ENCODE data around the gene CPNE7.

CPNE7 gene

GRCh38 chr16:89549007-89549700, 26.4 kb upstream of the CPNE7 start:
- no peak overlapping the region for H3K4me3 ChIP-seq (ENCODE audit: low read depth in 1 of 5, low read length in 5 of 5)
- H3K4me1 ChIP-seq (ENCODE audit: control insufficient read depth in 5 of 5, insufficient read depth in 5 of 5, low read length in 5 of 5) = no peaks in the 10 kb centered on the region
- H3K27ac ChIP-seq (ENCODE audit: low read depth, low read length) = no peak overlapping the region
- no peaks in the 10 kb centered on the region for H3K27me3 ChIP-seq (ENCODE audit: control insufficient read depth in 5 of 5, insufficient read depth in 4 of 5, low read length in 5 of 5)
- H3K9me3 ChIP-seq (ENCODE audit: control insufficient read depth in 5 of 5, low read length in 5 of 5) = no peaks in the 10 kb centered on the region
- peaks cover 2 to 100% (median 90%) of the 10 kb centered on the region in 5 donors for H3K36me3 ChIP-seq (ENCODE audit: control insufficient read depth in 5 of 5, insufficient read depth in 5 of 5, low read length in 5 of 5)
- H3K9ac ChIP-seq (ENCODE audit: low read length in 5 of 5) = no peak overlapping the region

DNA sequence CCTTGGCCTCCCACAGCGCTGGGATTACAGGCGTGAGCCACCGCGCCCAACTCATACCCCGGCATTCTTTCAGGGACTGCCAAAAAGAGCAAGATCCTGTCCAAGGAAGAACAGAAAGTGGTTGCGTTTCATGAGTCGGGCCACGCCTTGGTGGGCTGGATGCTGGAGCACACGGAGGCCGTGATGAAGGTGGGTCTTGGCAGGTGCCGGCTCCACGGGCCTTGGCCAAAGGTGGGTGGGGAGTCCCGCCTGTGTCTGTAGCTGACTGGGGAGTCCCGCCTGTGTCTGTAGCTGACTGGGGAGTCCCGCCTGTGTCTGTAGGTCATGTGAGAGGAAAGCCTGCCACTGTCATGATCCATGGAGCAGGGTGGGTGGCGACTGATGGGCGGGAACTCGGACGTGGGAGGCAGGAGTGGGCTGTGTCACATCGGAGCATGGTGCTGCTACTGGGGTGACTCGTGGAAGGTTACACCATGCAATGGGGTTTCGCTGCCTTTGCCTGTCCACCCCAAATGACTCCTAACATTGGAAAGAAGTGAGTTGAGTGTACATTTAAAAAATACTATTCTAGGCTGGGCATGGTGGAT, 25.0 kb upstream of the CPNE7 start:
- no peak overlapping the region for H3K9ac ChIP-seq (ENCODE audit: low read length in 5 of 5)
- H3K9me3 ChIP-seq (ENCODE audit: control insufficient read depth in 5 of 5, low read length in 5 of 5) = no peaks in the 10 kb centered on the region
- H3K27me3 ChIP-seq (ENCODE audit: control insufficient read depth in 5 of 5, insufficient read depth in 4 of 5, low read length in 5 of 5) = no peaks in the 10 kb centered on the region
- no peak overlapping the region for H3K4me3 ChIP-seq (ENCODE audit: low read depth in 1 of 5, low read length in 5 of 5)
- H3K36me3 ChIP-seq (ENCODE audit: control insufficient read depth in 5 of 5, insufficient read depth in 5 of 5, low read length in 5 of 5) = peaks cover 2 to 100% (median 87%) of the 10 kb centered on the region in 5 donors
- H3K27ac ChIP-seq (ENCODE audit: low read depth, low read length) = no peak overlapping the region
- no peaks in the 10 kb centered on the region for H3K4me1 ChIP-seq (ENCODE audit: control insufficient read depth in 5 of 5, insufficient read depth in 5 of 5, low read length in 5 of 5)

- H3K27ac ChIP-seq (ENCODE audit: low read depth, low read length) = no peak overlapping the region
- H3K9ac ChIP-seq (ENCODE audit: low read length in 5 of 5) = no peak overlapping the region
- peaks cover 0 to 3% (median 0%) of the 10 kb centered on the region in 5 donors for H3K4me1 ChIP-seq (ENCODE audit: control insufficient read depth in 5 of 5, insufficient read depth in 5 of 5, low read length in 5 of 5)
- H3K27me3 ChIP-seq (ENCODE audit: control insufficient read depth in 5 of 5, insufficient read depth in 4 of 5, low read length in 5 of 5) = no peaks in the 10 kb centered on the region
- no peaks in the 10 kb centered on the region for H3K9me3 ChIP-seq (ENCODE audit: control insufficient read depth in 5 of 5, low read length in 5 of 5)
- H3K36me3 ChIP-seq (ENCODE audit: control insufficient read depth in 5 of 5, insufficient read depth in 5 of 5, low read length in 5 of 5) = peaks cover 2 to 100% (median 83%) of the 10 kb centered on the region in 5 donors
- H3K4me3 ChIP-seq (ENCODE audit: low read depth in 1 of 5, low read length in 5 of 5) = no peak overlapping the region
Measured at GRCh38 chr16:89552329-89552728, 23.2 kb upstream of the CPNE7 start.

- Histone ChIP-seq H3K4me1 (ENCODE audit: control insufficient read depth in 5 of 5, insufficient read depth in 5 of 5, low read length in 5 of 5) (peaks cover 0 to 8% (median 0%) of the 10 kb centered on the region in 5 donors), H3K9ac (ENCODE audit: low read length in 5 of 5) (no peak overlapping the region), H3K9me3 (ENCODE audit: control insufficient read depth in 5 of 5, low read length in 5 of 5) (no peaks in the 10 kb centered on the region), H3K4me3 (ENCODE audit: low read depth in 1 of 5, low read length in 5 of 5) (no peak overlapping the region), H3K27me3 (ENCODE audit: control insufficient read depth in 5 of 5, insufficient read depth in 4 of 5, low read length in 5 of 5) (no peaks in the 10 kb centered on the region), H3K27ac (ENCODE audit: low read depth, low read length) (no peak overlapping the region), H3K36me3 (ENCODE audit: control insufficient read depth in 5 of 5, insufficient read depth in 5 of 5, low read length in 5 of 5) (peaks cover 2 to 97% (median 80%) of the 10 kb centered on the region in 5 donors)
Measured at GRCh38 chr16:89552913-89553312, 22.6 kb upstream of the CPNE7 start.

- Histone ChIP-seq H3K9ac (ENCODE audit: low read length in 5 of 5) (no peak overlapping the region), H3K27me3 (ENCODE audit: control insufficient read depth in 5 of 5, insufficient read depth in 4 of 5, low read length in 5 of 5) (no peaks in the 10 kb centered on the region), H3K4me1 (ENCODE audit: control insufficient read depth in 5 of 5, insufficient read depth in 5 of 5, low read length in 5 of 5) (peaks cover 0 to 8% (median 0%) of the 10 kb centered on the region in 5 donors), H3K4me3 (ENCODE audit: low read depth in 1 of 5, low read length in 5 of 5) (no peak overlapping the region), H3K27ac (ENCODE audit: low read depth, low read length) (no peak overlapping the region), H3K9me3 (ENCODE audit: control insufficient read depth in 5 of 5, low read length in 5 of 5) (no peaks in the 10 kb centered on the region), H3K36me3 (ENCODE audit: control insufficient read depth in 5 of 5, insufficient read depth in 5 of 5, low read length in 5 of 5) (peaks cover 2 to 88% (median 72%) of the 10 kb centered on the region in 5 donors)
Measured at GRCh38 chr16:89553733-89554132, 21.8 kb upstream of the CPNE7 start.

GRCh38 chr16:89554343-89554742, 21.2 kb upstream of the CPNE7 start:
- no peaks in the 10 kb centered on the region for H3K9me3 ChIP-seq (ENCODE audit: control insufficient read depth in 5 of 5, low read length in 5 of 5)
- peaks cover 0 to 8% (median 0%) of the 10 kb centered on the region in 5 donors for H3K4me1 ChIP-seq (ENCODE audit: control insufficient read depth in 5 of 5, insufficient read depth in 5 of 5, low read length in 5 of 5)
- H3K9ac ChIP-seq (ENCODE audit: low read length in 5 of 5) = no peak overlapping the region
- peaks cover 0 to 82% (median 66%) of the 10 kb centered on the region in 5 donors for H3K36me3 ChIP-seq (ENCODE audit: control insufficient read depth in 5 of 5, insufficient read depth in 5 of 5, low read length in 5 of 5)
- H3K27ac ChIP-seq (ENCODE audit: low read depth, low read length) = no peak overlapping the region
- no peak overlapping the region for H3K4me3 ChIP-seq (ENCODE audit: low read depth in 1 of 5, low read length in 5 of 5)
- H3K27me3 ChIP-seq (ENCODE audit: control insufficient read depth in 5 of 5, insufficient read depth in 4 of 5, low read length in 5 of 5) = no peaks in the 10 kb centered on the region

- H3K27ac ChIP-seq (ENCODE audit: low read depth, low read length) = no peak overlapping the region
- H3K9me3 ChIP-seq (ENCODE audit: control insufficient read depth in 5 of 5, low read length in 5 of 5) = no peaks in the 10 kb centered on the region
- H3K4me3 ChIP-seq (ENCODE audit: low read depth in 1 of 5, low read length in 5 of 5) = no peak overlapping the region
- no peaks in the 10 kb centered on the region for H3K27me3 ChIP-seq (ENCODE audit: control insufficient read depth in 5 of 5, insufficient read depth in 4 of 5, low read length in 5 of 5)
- no peak overlapping the region for H3K9ac ChIP-seq (ENCODE audit: low read length in 5 of 5)
- peaks cover 0 to 73% (median 58%) of the 10 kb centered on the region in 5 donors for H3K36me3 ChIP-seq (ENCODE audit: control insufficient read depth in 5 of 5, insufficient read depth in 5 of 5, low read length in 5 of 5)
- peaks cover 0 to 15% (median 7%) of the 10 kb centered on the region in 5 donors for H3K4me1 ChIP-seq (ENCODE audit: control insufficient read depth in 5 of 5, insufficient read depth in 5 of 5, low read length in 5 of 5)
Measured at GRCh38 chr16:89555265-89555664, 20.3 kb upstream of the CPNE7 start.

GRCh38 chr16:89555780-89556179, 19.8 kb upstream of the CPNE7 start:
- Histone ChIP-seq H3K4me1 (ENCODE audit: control insufficient read depth in 5 of 5, insufficient read depth in 5 of 5, low read length in 5 of 5) (peaks cover 0 to 16% (median 7%) of the 10 kb centered on the region in 5 donors), H3K36me3 (ENCODE audit: control insufficient read depth in 5 of 5, insufficient read depth in 5 of 5, low read length in 5 of 5) (peaks cover 0 to 68% (median 53%) of the 10 kb centered on the region in 5 donors), H3K9ac (ENCODE audit: low read length in 5 of 5) (no peak overlapping the region), H3K27me3 (ENCODE audit: control insufficient read depth in 5 of 5, insufficient read depth in 4 of 5, low read length in 5 of 5) (no peaks in the 10 kb centered on the region), H3K27ac (ENCODE audit: low read depth, low read length) (no peak overlapping the region), H3K4me3 (ENCODE audit: low read depth in 1 of 5, low read length in 5 of 5) (no peak overlapping the region), H3K9me3 (ENCODE audit: control insufficient read depth in 5 of 5, low read length in 5 of 5) (no peaks in the 10 kb centered on the region)

DNA sequence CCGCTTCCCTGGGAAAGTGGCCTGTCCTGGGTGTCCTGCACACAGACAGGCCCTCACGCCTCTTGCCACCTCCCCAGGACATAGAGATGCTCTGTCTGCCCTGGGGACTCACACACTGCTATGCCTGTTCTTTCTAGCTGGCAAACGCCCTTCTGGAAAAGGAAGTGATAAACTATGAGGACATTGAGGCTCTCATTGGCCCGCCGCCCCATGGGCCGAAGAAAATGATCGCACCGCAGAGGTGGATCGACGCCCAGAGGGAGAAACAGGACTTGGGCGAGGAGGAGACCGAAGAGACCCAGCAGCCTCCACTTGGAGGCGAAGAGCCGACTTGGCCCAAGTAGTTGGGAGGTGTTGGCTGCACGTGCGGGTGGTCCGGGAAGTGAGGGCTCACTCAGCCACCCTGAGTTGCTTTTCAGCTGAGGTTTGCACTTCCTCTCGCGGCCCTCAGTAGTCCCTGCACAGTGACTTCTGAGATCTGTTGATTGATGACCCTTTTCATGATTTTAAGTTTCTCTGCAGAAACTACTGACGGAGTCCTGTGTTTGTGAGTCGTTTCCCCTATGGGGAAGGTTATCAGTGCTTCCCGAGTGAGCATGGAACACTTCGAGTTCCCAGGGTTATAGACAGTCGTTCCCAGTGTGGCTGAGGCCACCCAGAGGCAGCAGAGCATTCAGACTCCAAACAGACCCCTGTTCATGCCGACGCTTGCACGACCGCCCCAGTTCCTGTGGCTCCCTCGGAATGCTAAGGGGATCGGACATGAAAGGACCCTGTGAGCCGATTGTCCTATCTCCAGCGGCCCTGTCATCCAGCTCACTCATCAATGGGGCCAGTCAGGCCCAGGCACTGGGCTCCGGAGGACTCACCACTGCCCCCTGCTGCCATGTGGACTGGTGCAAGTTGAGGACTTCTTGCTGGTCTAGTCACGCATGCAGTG, 18.5 kb upstream of the CPNE7 start:
- Histone ChIP-seq H3K4me3 (ENCODE audit: low read depth in 1 of 5, low read length in 5 of 5) (no peak overlapping the region), H3K36me3 (ENCODE audit: control insufficient read depth in 5 of 5, insufficient read depth in 5 of 5, low read length in 5 of 5) (peaks cover 0 to 63% (median 47%) of the 10 kb centered on the region in 5 donors), H3K27me3 (ENCODE audit: control insufficient read depth in 5 of 5, insufficient read depth in 4 of 5, low read length in 5 of 5) (no peaks in the 10 kb centered on the region), H3K9me3 (ENCODE audit: control insufficient read depth in 5 of 5, low read length in 5 of 5) (no peaks in the 10 kb centered on the region), H3K4me1 (ENCODE audit: control insufficient read depth in 5 of 5, insufficient read depth in 5 of 5, low read length in 5 of 5) (peaks cover 5 to 28% (median 17%) of the 10 kb centered on the region in 5 donors), H3K9ac (ENCODE audit: low read length in 5 of 5) (peak overlapping the region in 1 of 5 donors; percentile 14), H3K27ac (ENCODE audit: low read depth, low read length) (no peak overlapping the region)
